Keratinocyte (primary cell): ENCODE measurements around the gene FOXL2NB. TPM values are rescaled to one million over a fixed set of nuclear protein-coding genes. Genes with fewer than 3 reads are reported as not detected.

Source experiments
- DNase-seq: peaks from one replicate; pipeline ENCODE4 v3.0.0-alpha.2; 2011; ENCODE audit warnings: low read depth, missing footprints, low spot score
- FAIRE-seq: peaks from 2 replicates; lab custom pipeline; 2011; peaks lifted over from hg19 to GRCh38; lab: Jason Lieb, UNC
- H2AFZ ChIP-seq: 2 replicates; pipeline ENCODE4 v1.6.0; 2012; ENCODE audit warnings: low read length, control low read depth, inconsistent platforms; ENCODE audit not compliant: control insufficient read depth
- H3K27ac ChIP-seq: 2 replicates; pipeline ENCODE4 v1.5.1; 2011; ENCODE audit warnings: low read length; ENCODE audit not compliant: control insufficient read depth, insufficient read depth
- H3K27me3 ChIP-seq: 3 replicates; pipeline ENCODE4 v1.6.0; 2011; ENCODE audit warnings: low read length; ENCODE audit not compliant: control insufficient read depth, insufficient read depth; ENCODE audit errors: extremely low read depth
- H3K36me3 ChIP-seq, 2 experiments: 2 replicates in 1 of 2; 3 replicates in 1 of 2; pipeline ENCODE4 v1.5.1; 2011; ENCODE audit warnings: low read length in 2 of 2, mild to moderate bottlenecking in 1 of 2; ENCODE audit not compliant: control insufficient read depth in 2 of 2, insufficient read depth in 2 of 2; ENCODE audit errors: extremely low read depth in 1 of 2
- H3K4me1 ChIP-seq: 3 replicates; pipeline ENCODE4 v1.5.1; 2011; ENCODE audit warnings: low read length; ENCODE audit not compliant: control insufficient read depth, insufficient read depth; ENCODE audit errors: extremely low read depth
- H3K4me2 ChIP-seq: 3 replicates; pipeline ENCODE4 v1.6.0; 2011; ENCODE audit warnings: low read depth, low read length; ENCODE audit not compliant: control insufficient read depth, insufficient read depth; ENCODE audit errors: extremely low read depth
- H3K4me3 ChIP-seq, 3 experiments: fragments of 200-600 bp in 1 of 3; sonication (generic) in 1 of 3; 2 replicates in 2 of 3; 3 replicates in 1 of 3; pipeline ENCODE4 v1.5.1; 2011 to 2016; ENCODE audit warnings: low read length in 3 of 3, mild to moderate bottlenecking in 3 of 3, control low read depth in 2 of 3, inconsistent platforms in 1 of 3, low read depth in 1 of 3, mixed read lengths in 1 of 3, mixed run types in 1 of 3, moderate library complexity in 1 of 3; ENCODE audit not compliant: control insufficient read depth in 2 of 3, insufficient read depth in 2 of 3; ENCODE audit errors: extremely low read depth in 1 of 3
- H3K79me2 ChIP-seq: 2 replicates; pipeline ENCODE4 v1.6.0; 2012; ENCODE audit warnings: low read length; ENCODE audit not compliant: control insufficient read depth, insufficient read depth
- H3K9ac ChIP-seq: 3 replicates; pipeline ENCODE4 v1.6.0; 2011; ENCODE audit warnings: low read length; ENCODE audit not compliant: control insufficient read depth, insufficient read depth; ENCODE audit errors: extremely low read depth
- H3K9me1 ChIP-seq: 3 replicates; pipeline ENCODE4 v1.6.0; 2011; ENCODE audit warnings: low read length; ENCODE audit not compliant: control insufficient read depth, insufficient read depth; ENCODE audit errors: extremely low read depth
- H3K9me3 ChIP-seq: 2 replicates; pipeline ENCODE4 v1.5.1; 2012; ENCODE audit warnings: low read depth, low read length; ENCODE audit not compliant: control insufficient read depth
- H4K20me1 ChIP-seq: 3 replicates; pipeline ENCODE4 v1.6.0; 2011; ENCODE audit warnings: low read length; ENCODE audit not compliant: control insufficient read depth, insufficient read depth; ENCODE audit errors: extremely low read depth
- CTCF ChIP-seq, 3 experiments: IDR thresholded peaks in 1 of 3; conservative IDR thresholded peaks in 1 of 3; optimal IDR thresholded peaks in 1 of 3; 2 replicates in 2 of 3; 3 replicates in 1 of 3; pipeline versions ENCODE3 to v1.5.1; 2011; ENCODE audit warnings: low read length in 3 of 3, mild to moderate bottlenecking in 3 of 3, moderate library complexity in 2 of 3, control low read depth in 1 of 3, inconsistent platforms in 1 of 3; ENCODE audit not compliant: insufficient read depth in 2 of 3; ENCODE audit errors: extremely low read depth in 1 of 3
- EZH2 ChIP-seq: IDR thresholded peaks from one replicate; pipeline ENCODE4 v1.6.1; 2012; ENCODE audit warnings: inconsistent platforms, mild to moderate bottlenecking, low read length, moderate library complexity
- dilution Hi-C: fragments of 300-500 bp; cut with MboI; formaldehyde crosslinking; loops from one replicate; pipeline ENCODE4 v1.7.0; 2020; ENCODE audit warnings: low sequenced_read_pairs; ENCODE audit not compliant: extremely low pct_ligation_motif_present
- polyA plus RNA-seq, 5 experiments: library from polyadenylated mRNA; depleted of rRNA in 3 of 5; stranded (reverse) in 3 of 5; stranded (forward) in 1 of 5; unstranded in 1 of 5; fragments of >200 nt; gene quantifications; 1 replicate in 1 of 5; 2 replicates in 3 of 5; 3 replicates in 1 of 5; pipeline versions ENCODE4 v1.2.1 to v1.2.3, GENCODE V29; 2011 to 2012; ENCODE audit warnings: missing spikeins in 2 of 5, low read depth in 1 of 5, low replicate concordance in 1 of 5

FOXL2NB gene
- polyA plus RNA-seq, 1 donor (not counting 4 experiments of a cell fraction or from before 2014, with no cell fraction given): 0.38 TPM

GRCh38 chr3:138933068-138933668 lies 13.8 kb upstream of the FOXL2NB start:
- Histone ChIP-seq H3K4me1 (peaks cover 11% of the 10 kb centered on the region), H3K79me2 (no peaks in the 10 kb centered on the region), H3K4me2 (no peak overlapping the region), H2AFZ (no peak overlapping the region), H3K27ac (no peak overlapping the region), H3K9me1 (peaks cover 4% of the 10 kb centered on the region), H3K9me3 (no peaks in the 10 kb centered on the region), H3K4me3 (no peak overlapping the region), H4K20me1 (no peaks in the 10 kb centered on the region), H3K36me3 (no peaks in the 10 kb centered on the region), H3K27me3 (peaks cover 28% of the 10 kb centered on the region), H3K9ac (no peak overlapping the region)
- dilution Hi-C loops: loop anchor here (25.0 kb wide), 1 partner anchor 379 kb away; no protein-coding TSS in a partner anchor
- DNase-seq (no peak), FAIRE-seq (no peak)
- TF ChIP-seq EZH2 (no peak), CTCF (optimal IDR thresholded peaks at IDR 0.05 in 1 of 3, IDR thresholded peaks at IDR 0.05 in 1 of 3, conservative IDR thresholded peaks at IDR 0.05 in 1 of 3; ENCODE audit: extremely low read depth in 1 of 3, insufficient read depth in 2 of 3, low read length in 3 of 3) (no peak)

GRCh38 chr3:138933981-138934691 lies 12.9 kb upstream of the FOXL2NB start:
- Histone ChIP-seq H3K79me2 (no peaks in the 10 kb centered on the region), H3K4me1 (peaks cover 13% of the 10 kb centered on the region), H3K4me2 (no peak overlapping the region), H3K9me3 (no peaks in the 10 kb centered on the region), H3K27me3 (peaks cover 37% of the 10 kb centered on the region), H3K36me3 (no peaks in the 10 kb centered on the region), H4K20me1 (no peaks in the 10 kb centered on the region), H3K9me1 (peaks cover 4% of the 10 kb centered on the region), H3K9ac (no peak overlapping the region), H3K27ac (no peak overlapping the region), H2AFZ (no peak overlapping the region), H3K4me3 (no peak overlapping the region)
- DNase-seq (no peak), FAIRE-seq (no peak)
- dilution Hi-C loops: loop anchor here (25.0 kb wide), 1 partner anchor 378 kb away; no protein-coding TSS in a partner anchor
- no peak for TF ChIP-seq CTCF (optimal IDR thresholded peaks at IDR 0.05 in 1 of 3, IDR thresholded peaks at IDR 0.05 in 1 of 3, conservative IDR thresholded peaks at IDR 0.05 in 1 of 3; ENCODE audit: extremely low read depth in 1 of 3, insufficient read depth in 2 of 3, low read length in 3 of 3)
- no peak for TF ChIP-seq EZH2
